ENCODE data around the gene LRRC9.
"Not testable (repeated sequence)": the region's sequence is repeated elsewhere in the genome, so short reads cannot be mapped to it uniquely, and the experiment has no call there.

The LRRC9 gene

DNA sequence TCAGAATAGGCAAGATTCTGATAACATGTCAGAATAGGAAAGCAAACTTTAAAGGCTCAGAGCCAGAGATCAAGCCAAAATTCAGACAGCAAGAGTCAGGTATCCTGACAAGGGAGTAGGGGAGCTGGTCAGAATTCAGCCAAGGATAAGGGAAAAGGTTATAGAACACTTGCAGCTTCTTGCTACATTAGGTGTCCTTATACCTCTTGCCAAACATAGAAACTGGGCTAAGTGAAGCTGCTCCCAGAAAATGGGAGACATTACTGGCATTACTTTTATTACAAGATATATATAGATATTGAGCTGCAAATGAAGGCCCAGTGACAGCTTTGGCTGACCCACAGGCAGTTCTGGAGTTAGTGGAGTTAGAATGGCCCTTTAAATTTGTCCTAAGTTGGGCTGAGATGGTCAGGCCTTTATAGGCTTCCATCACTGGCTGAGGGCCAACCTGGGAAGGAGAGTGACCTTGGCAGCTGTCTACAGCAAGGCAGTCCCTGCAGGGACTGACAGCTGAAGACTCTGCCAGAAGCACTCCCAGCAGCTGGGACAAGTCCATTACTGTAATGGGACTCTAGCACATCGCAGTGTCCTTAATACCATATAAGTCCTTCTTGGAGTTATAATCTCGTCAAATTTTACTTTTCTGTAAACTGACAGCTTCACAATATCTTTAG lies 83.0 kb downstream of the LRRC9 start:
- no peak for DNase-seq (ENCODE audit: low read depth)
- H3K4me3 ChIP-seq (ENCODE audit: low read depth, low read length): no peak overlapping the region
- TF ChIP-seq, protein P1, sequence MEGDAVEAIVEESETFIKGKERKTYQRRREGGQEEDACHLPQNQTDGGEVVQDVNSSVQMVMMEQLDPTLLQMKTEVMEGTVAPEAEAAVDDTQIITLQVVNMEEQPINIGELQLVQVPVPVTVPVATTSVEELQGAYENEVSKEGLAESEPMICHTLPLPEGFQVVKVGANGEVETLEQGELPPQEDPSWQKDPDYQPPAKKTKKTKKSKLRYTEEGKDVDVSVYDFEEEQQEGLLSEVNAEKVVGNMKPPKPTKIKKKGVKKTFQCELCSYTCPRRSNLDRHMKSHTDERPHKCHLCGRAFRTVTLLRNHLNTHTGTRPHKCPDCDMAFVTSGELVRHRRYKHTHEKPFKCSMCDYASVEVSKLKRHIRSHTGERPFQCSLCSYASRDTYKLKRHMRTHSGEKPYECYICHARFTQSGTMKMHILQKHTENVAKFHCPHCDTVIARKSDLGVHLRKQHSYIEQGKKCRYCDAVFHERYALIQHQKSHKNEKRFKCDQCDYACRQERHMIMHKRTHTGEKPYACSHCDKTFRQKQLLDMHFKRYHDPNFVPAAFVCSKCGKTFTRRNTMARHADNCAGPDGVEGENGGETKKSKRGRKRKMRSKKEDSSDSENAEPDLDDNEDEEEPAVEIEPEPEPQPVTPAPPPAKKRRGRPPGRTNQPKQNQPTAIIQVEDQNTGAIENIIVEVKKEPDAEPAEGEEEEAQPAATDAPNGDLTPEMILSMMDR (IDR thresholded peaks at IDR 0.05; ENCODE audit: low read depth, low read length, missing control alignments): no peak
- in situ Hi-C loops (cut with HindIII; ENCODE audit: low sequenced_read_pairs): no loop called here

DNA sequence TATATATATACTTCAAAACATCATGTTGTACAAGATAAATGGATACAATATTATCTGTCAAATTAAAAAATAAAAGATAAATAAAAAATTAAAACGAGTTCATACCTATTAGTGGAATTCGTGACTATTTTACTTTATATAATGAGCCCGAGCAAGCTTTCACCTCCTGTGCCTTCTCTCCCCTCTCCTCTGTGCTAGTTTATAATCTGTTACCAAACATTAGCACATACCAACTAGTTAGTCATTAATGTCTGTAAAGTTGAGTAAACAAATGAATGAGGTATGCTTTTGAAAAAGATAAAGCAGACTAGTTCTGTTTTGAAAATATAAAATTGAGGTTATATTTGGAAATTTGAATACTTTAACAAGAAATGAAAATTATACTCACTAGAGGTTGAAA lies 84.0 kb downstream of the LRRC9 start:
- DNase-seq (ENCODE audit: low read depth): no peak
- TF ChIP-seq, protein P1 (IDR thresholded peaks at IDR 0.05; ENCODE audit: low read depth, low read length, missing control alignments): no peak
- no peak overlapping the region for H3K4me3 ChIP-seq (ENCODE audit: low read depth, low read length)
- in situ Hi-C loops (cut with HindIII; ENCODE audit: low sequenced_read_pairs): no loop called here

DNA sequence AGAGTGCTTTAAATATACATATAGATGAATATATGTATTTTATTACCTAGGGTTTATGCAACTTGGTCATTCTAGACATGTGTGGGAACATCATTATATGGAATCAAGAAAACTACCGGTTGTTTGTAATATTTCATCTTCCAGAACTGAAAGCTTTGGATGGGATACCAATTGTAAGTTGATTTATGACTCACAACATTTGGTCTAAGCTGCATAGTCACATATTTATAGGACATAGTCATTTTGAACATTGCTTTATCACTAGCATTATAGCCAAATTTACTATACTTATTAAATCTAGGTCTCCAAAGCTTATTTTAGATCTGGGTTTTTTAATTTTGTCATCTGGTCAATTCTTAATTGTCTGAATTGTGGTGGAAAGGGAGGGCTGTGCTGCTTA lies 88.1 kb downstream of the LRRC9 start:
- no peak overlapping the region for H3K4me3 ChIP-seq (ENCODE audit: low read depth, low read length)
- TF ChIP-seq, protein P1 (IDR thresholded peaks at IDR 0.05; ENCODE audit: low read depth, low read length, missing control alignments): no peak
- in situ Hi-C loops (cut with HindIII; ENCODE audit: low sequenced_read_pairs): no loop called here
- no peak for DNase-seq (ENCODE audit: low read depth)

DNA sequence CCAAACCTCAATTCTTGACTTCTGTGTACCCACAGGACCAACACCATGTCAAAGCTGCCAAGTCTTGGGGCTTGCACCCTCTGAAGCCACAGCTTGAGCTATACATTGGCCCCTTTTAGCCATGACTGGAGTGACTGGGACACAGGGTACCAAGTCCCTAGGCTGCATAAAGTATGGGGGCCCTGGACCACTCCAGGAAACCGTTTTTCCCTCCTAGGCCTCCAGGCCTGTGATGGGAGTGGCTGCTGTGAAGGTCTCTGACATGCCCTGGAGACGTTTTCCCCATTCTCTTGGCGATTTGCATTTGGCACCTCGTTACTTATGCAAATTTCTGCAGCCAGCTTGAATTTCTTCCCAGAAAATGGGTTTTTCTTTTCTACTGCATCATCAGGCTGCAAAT lies 90.3 kb downstream of the LRRC9 start:
- in situ Hi-C loops (cut with HindIII; ENCODE audit: low sequenced_read_pairs); H3K4me3 ChIP-seq (ENCODE audit: low read depth, low read length); DNase-seq (ENCODE audit: low read depth): not testable (repeated sequence)

DNA sequence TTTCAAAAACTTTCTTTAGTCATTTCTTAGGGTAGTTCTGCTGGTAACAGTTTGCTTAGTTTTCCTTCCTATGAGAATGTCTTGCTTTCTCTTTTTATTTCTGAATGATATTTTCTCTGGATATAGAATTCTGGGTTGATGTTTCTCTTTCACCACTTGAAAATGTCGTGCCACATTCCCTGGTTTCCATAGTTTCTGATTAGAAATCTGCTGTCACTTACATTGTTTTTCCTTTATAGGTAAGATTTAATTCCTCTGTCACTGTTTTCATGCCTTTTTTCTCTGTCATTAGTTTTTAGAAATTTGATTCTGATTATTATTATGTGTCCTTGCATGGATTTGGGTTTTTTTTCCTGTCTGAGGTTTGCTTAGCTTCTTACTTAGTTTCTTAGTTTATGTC lies 94.5 kb downstream of the LRRC9 start:
- DNase-seq (ENCODE audit: low read depth): no peak
- in situ Hi-C loops (cut with HindIII; ENCODE audit: low sequenced_read_pairs): no loop called here
- no peak overlapping the region for H3K4me3 ChIP-seq (ENCODE audit: low read depth, low read length)
- TF ChIP-seq, protein P1 (IDR thresholded peaks at IDR 0.05; ENCODE audit: low read depth, low read length, missing control alignments): no peak

DNA sequence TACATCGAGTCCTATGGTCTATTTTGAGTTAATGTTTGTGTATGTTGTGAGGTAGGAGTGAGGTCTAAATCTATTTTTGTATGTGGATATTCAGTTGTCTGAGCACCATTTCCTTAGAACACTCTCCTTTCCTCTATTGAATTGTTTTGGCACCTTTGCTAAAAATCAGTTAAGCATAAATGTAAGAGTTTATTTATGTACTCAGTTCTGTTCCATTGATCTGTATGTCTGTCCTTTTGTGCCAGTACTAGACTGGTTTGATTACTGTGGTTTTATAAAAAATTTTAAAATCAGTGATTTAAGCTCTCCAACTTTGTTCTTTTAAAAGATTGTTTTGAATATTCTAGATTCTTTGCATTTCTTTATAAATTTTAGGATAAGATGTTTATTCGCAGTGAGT lies 101.7 kb downstream of the LRRC9 start:
- TF ChIP-seq, protein P1 (IDR thresholded peaks at IDR 0.05; ENCODE audit: low read depth, low read length, missing control alignments): no peak
- DNase-seq (ENCODE audit: low read depth): no peak
- in situ Hi-C loops (cut with HindIII; ENCODE audit: low sequenced_read_pairs): no loop called here

DNA sequence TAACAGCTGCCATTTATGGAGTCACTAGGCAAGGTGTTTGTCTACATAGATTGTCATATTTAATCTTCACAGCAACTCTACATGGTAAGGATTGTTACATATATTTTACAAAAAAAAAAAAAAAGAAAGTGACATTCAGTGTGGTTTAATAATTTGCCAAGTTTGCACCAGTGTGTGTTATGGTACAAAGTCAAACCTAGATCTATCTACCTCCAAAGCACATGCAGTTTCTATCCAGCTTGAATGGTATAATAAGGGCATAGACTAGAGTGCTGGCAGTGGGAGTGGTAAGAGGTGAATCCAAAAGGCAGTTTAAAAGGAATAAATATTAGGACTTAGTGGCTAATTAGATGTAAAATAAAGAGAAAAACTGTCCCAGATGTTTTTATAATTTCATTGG lies 105.6 kb downstream of the LRRC9 start:
- in situ Hi-C loops (cut with HindIII; ENCODE audit: low sequenced_read_pairs): no loop called here

More for the DNA sequence above, 101.7 kb downstream of the LRRC9 start:
- H3K4me3 ChIP-seq (ENCODE audit: low read depth, low read length): no peak overlapping the region

More for the DNA sequence above, 105.6 kb downstream of the LRRC9 start:
- H3K4me3 ChIP-seq (ENCODE audit: low read depth, low read length): no peak overlapping the region
- TF ChIP-seq, protein P1 (IDR thresholded peaks at IDR 0.05; ENCODE audit: low read depth, low read length, missing control alignments): no peak
- DNase-seq (ENCODE audit: low read depth): no peak

Data from astrocyte of the cerebellum (primary cell).